Measurements from ENCODE around the gene STK24.

Gene STK24

GRCh38 chr13:98475522-98475921, 101.4 kb downstream of the STK24 start:
- DNase-seq: peak in 2 of 58 donors; percentile 20 to 26

GRCh38 chr13:98474761-98475160, 102.1 kb downstream of the STK24 start:
- no peak for DNase-seq

- DNase-seq: no peak
Measured at GRCh38 chr13:98474292-98474691, 102.6 kb downstream of the STK24 start.

GRCh38 chr13:98473788-98474144, 103.1 kb downstream of the STK24 start:
- no peak for DNase-seq

- DNase-seq: no peak
Measured at GRCh38 chr13:98473135-98473787, 103.6 kb downstream of the STK24 start.

GRCh38 chr13:98471934-98472333, 105.0 kb downstream of the STK24 start:
- DNase-seq: no peak

- DNase-seq: no peak
Measured at GRCh38 chr13:98470920-98471319, 106.0 kb downstream of the STK24 start.

GRCh38 chr13:98468929-98469328, 108.0 kb downstream of the STK24 start:
- no peak for DNase-seq

GRCh38 chr13:98468361-98468760, 108.5 kb downstream of the STK24 start:
- no peak for DNase-seq

GRCh38 chr13:98467263-98467985, 109.5 kb downstream of the STK24 start:
- no peak for DNase-seq

- DNase-seq: peak in 2 of 58 donors; percentile 11 to 13
Measured at GRCh38 chr13:98466634-98467236, 110.2 kb downstream of the STK24 start.

GRCh38 chr13:98462946-98463345, 114.0 kb downstream of the STK24 start:
- DNase-seq: peak in 8 of 58 donors; percentile 10 to 60 (median 18)

GRCh38 chr13:98462241-98462882, 114.5 kb downstream of the STK24 start:
- DNase-seq: no peak

- no peak for DNase-seq
Measured at GRCh38 chr13:98461486-98462240, 115.2 kb downstream of the STK24 start.

- peak in 14 of 58 donors; percentile 12 to 65 (median 29) for DNase-seq
Measured at GRCh38 chr13:98460516-98460915, 116.4 kb downstream of the STK24 start.

GRCh38 chr13:98459721-98460370, 117.1 kb downstream of the STK24 start:
- DNase-seq: no peak

- DNase-seq: no peak
Measured at GRCh38 chr13:98459171-98459681, 117.7 kb downstream of the STK24 start.

GRCh38 chr13:98458431-98458830, 118.5 kb downstream of the STK24 start:
- DNase-seq: no peak

GRCh38 chr13:98457053-98457452, 119.9 kb downstream of the STK24 start:
- no peak for DNase-seq

GRCh38 chr13:98456413-98456845, 120.5 kb downstream of the STK24 start:
- DNase-seq: peak in 1 of 58 donors; percentile 11

All from anterior cingulate cortex (tissue), 58 donors.